DND-41 (cell line): Measurements from ENCODE around the gene KIF3B.
A peak's percentile ranks its signal among the peaks of the same experiment; 100 is the strongest.
"Not testable (repeated sequence)": the region's sequence is repeated elsewhere in the genome, so short reads cannot be mapped to it uniquely, and the experiment has no call there.

ENCODE experiments used
- ATAC-seq: fragments of 200-7000 bp; cut with Tn5 transposase; 3 replicates; pipeline ENCODE4 v1.9.1; 2021; ENCODE audit warnings: low read depth; ENCODE audit not compliant: insufficient read depth
- DNase-seq: peaks from one replicate; pipeline ENCODE4 v3.0.0-alpha.2; 2020
- H2AFZ ChIP-seq: 2 replicates; pipeline ENCODE4 v1.6.0; 2012; ENCODE audit warnings: low read depth, low read length
- H3K27ac ChIP-seq: 2 replicates; pipeline ENCODE4 v1.5.1; 2012; ENCODE audit warnings: low read length, inconsistent platforms
- H3K27me3 ChIP-seq: fragments of 200-600 bp; sonication (generic); 2 replicates; pipeline ENCODE4 v1.6.0; 2012; ENCODE audit warnings: low read length, mild to moderate bottlenecking, inconsistent platforms; ENCODE audit not compliant: insufficient read depth, poor library complexity
- H3K36me3 ChIP-seq: 2 replicates; pipeline ENCODE4 v1.5.1; 2012; ENCODE audit warnings: low read length, inconsistent platforms; ENCODE audit not compliant: insufficient read depth
- H3K4me1 ChIP-seq: 2 replicates; pipeline ENCODE4 v1.5.1; 2012; ENCODE audit warnings: mild to moderate bottlenecking, low read length; ENCODE audit not compliant: insufficient read depth
- H3K4me2 ChIP-seq: 2 replicates; pipeline ENCODE4 v1.6.0; 2012; ENCODE audit warnings: mild to moderate bottlenecking, moderate library complexity, low read length, inconsistent platforms; ENCODE audit not compliant: insufficient read depth
- H3K4me3 ChIP-seq, 2 experiments: fragments of 200-600 bp in 1 of 2; shearing (Covaris generic) in 1 of 2; 2 replicates each; pipeline ENCODE4 v1.5.1; 2012 to 2016; ENCODE audit warnings: inconsistent platforms in 2 of 2, low read length in 2 of 2, mild to moderate bottlenecking in 2 of 2, low read depth in 1 of 2, moderate library complexity in 1 of 2
- H3K79me2 ChIP-seq: 2 replicates; pipeline ENCODE4 v1.6.0; 2012; ENCODE audit warnings: low read length, inconsistent platforms; ENCODE audit not compliant: insufficient read depth
- H3K9ac ChIP-seq: 2 replicates; pipeline ENCODE4 v1.6.0; 2012; ENCODE audit warnings: low read depth, mild to moderate bottlenecking, inconsistent platforms, low read length, moderate library complexity
- H3K9me3 ChIP-seq: 2 replicates; pipeline ENCODE4 v1.5.1; 2012; ENCODE audit warnings: low read length, moderate library complexity, mild to moderate bottlenecking, inconsistent platforms; ENCODE audit not compliant: insufficient read depth, severe bottlenecking
- H4K20me1 ChIP-seq: 2 replicates; pipeline ENCODE4 v1.6.0; 2012; ENCODE audit warnings: low read length; ENCODE audit not compliant: insufficient read depth
- EZH2 ChIP-seq: IDR thresholded peaks from 3 replicates; pipeline ENCODE4 v1.6.1; 2012; ENCODE audit warnings: borderline replicate concordance, low read depth, mild to moderate bottlenecking, moderate library complexity, low read length, inconsistent platforms; ENCODE audit not compliant: severe bottlenecking
- TF ChIP-seq, protein P1 (sequence below): IDR thresholded peaks from 2 replicates; pipeline ENCODE4 v1.5.1; 2012; ENCODE audit warnings: borderline replicate concordance, low read length, moderate library complexity, mild to moderate bottlenecking; ENCODE audit not compliant: poor library complexity, severe bottlenecking; ENCODE audit errors: extremely low read depth

Gene KIF3B

GRCh38 chr20:32370897-32371296, 93.4 kb downstream of the KIF3B start:
- H2AFZ ChIP-seq: no peak overlapping the region
- H3K27ac ChIP-seq: no peak overlapping the region
- H3K36me3 ChIP-seq: peaks cover 96% of the 10 kb centered on the region
- peaks cover 99% of the 10 kb centered on the region for H3K79me2 ChIP-seq
- H4K20me1 ChIP-seq: peaks cover 66% of the 10 kb centered on the region
- TF ChIP-seq, protein P1, sequence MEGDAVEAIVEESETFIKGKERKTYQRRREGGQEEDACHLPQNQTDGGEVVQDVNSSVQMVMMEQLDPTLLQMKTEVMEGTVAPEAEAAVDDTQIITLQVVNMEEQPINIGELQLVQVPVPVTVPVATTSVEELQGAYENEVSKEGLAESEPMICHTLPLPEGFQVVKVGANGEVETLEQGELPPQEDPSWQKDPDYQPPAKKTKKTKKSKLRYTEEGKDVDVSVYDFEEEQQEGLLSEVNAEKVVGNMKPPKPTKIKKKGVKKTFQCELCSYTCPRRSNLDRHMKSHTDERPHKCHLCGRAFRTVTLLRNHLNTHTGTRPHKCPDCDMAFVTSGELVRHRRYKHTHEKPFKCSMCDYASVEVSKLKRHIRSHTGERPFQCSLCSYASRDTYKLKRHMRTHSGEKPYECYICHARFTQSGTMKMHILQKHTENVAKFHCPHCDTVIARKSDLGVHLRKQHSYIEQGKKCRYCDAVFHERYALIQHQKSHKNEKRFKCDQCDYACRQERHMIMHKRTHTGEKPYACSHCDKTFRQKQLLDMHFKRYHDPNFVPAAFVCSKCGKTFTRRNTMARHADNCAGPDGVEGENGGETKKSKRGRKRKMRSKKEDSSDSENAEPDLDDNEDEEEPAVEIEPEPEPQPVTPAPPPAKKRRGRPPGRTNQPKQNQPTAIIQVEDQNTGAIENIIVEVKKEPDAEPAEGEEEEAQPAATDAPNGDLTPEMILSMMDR: no peak
- TF ChIP-seq EZH2: no peak
- DNase-seq (no peak), ATAC-seq (0 out of 3 replicates have a peak, but pooled peaks have one; percentile 29)
- H3K4me1 ChIP-seq: no peaks in the 10 kb centered on the region
- no peaks in the 10 kb centered on the region for H3K27me3 ChIP-seq
- H3K4me3 ChIP-seq: no peak overlapping the region
- H3K4me2 ChIP-seq: no peak overlapping the region
- H3K9ac ChIP-seq: no peak overlapping the region
- no peaks in the 10 kb centered on the region for H3K9me3 ChIP-seq

DNA sequence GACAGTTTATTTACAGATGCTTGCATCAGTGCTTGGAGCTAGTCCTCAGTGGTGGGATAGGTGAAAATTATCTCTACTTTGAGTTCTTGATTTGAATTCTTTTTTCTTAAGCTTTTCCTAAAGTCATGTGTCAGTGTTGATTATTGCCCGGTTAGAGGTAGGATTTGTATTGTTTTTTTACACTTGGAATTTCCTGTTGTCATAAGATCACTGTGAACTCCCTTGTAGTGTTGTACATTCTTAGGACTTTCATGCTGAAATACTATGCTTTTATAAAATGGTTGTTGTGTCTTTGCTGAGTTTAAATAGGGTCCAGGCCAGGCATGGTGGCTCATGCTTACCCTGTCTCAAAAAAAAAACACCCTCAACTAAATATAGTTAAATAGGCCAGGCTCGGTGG, 101.0 kb downstream of the KIF3B start:
- Histone ChIP-seq H3K4me1 (0 out of 2 replicates have a peak, but pooled peaks cover under 1% of the 10 kb centered on the region), H2AFZ (no peak overlapping the region), H4K20me1 (peaks cover 48% of the 10 kb centered on the region), H3K9me3 (no peaks in the 10 kb centered on the region), H3K4me2 (no peak overlapping the region), H3K4me3 (no peak overlapping the region), H3K27me3 (no peaks in the 10 kb centered on the region), H3K9ac (no peak overlapping the region), H3K36me3 (peaks cover 71% of the 10 kb centered on the region), H3K79me2 (peaks cover 91% of the 10 kb centered on the region), H3K27ac (no peak overlapping the region)
- no peak for TF ChIP-seq EZH2
- TF ChIP-seq, protein P1: no peak
- ATAC-seq (no peak), DNase-seq (no peak)

DNA sequence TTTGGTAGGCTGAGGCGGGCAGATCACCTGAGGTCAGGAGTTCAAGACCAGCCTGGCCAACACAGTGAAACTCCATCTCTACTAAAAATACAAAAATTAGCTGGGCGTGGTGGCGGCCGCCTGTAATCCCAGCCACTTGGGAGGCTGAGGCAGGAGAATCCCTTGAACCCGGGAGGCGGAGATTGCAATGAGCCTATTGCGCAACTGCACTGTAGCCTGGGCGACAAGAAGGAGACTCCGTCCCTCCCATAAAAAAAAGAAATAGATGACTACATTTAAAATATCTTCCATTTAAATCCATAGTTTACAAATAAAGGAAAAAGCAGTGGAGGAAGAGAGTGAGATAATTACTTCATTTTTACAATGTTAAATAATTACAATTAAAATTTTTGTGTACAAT, 102.6 kb downstream of the KIF3B start:
- DNase-seq, H3K4me3 ChIP-seq, H3K9me3 ChIP-seq, H3K9ac ChIP-seq, H3K4me2 ChIP-seq, H3K27ac ChIP-seq, H2AFZ ChIP-seq, H3K27me3 ChIP-seq, ATAC-seq: not testable (repeated sequence)
- peaks cover 92% of the 10 kb centered on the region for H3K79me2 ChIP-seq
- H4K20me1 ChIP-seq: peaks cover 52% of the 10 kb centered on the region
- H3K4me1 ChIP-seq: peaks cover 13% of the 10 kb centered on the region
- peaks cover 65% of the 10 kb centered on the region for H3K36me3 ChIP-seq

- H3K4me2 ChIP-seq: no peak overlapping the region
- H3K9me3 ChIP-seq: no peaks in the 10 kb centered on the region
- ATAC-seq: no peak
- H3K4me1 ChIP-seq: peaks cover 20% of the 10 kb centered on the region
- no peak overlapping the region for H2AFZ ChIP-seq
- no peak for DNase-seq
- H4K20me1 ChIP-seq: peaks cover 58% of the 10 kb centered on the region
- peaks cover 58% of the 10 kb centered on the region for H3K36me3 ChIP-seq
- no peak overlapping the region for H3K4me3 ChIP-seq
- peaks cover 92% of the 10 kb centered on the region for H3K79me2 ChIP-seq
- no peaks in the 10 kb centered on the region for H3K27me3 ChIP-seq
- H3K9ac ChIP-seq: no peak overlapping the region
- TF ChIP-seq EZH2: no peak
- H3K27ac ChIP-seq: no peak overlapping the region
Measured at GRCh38 chr20:32380745-32381144, 103.3 kb downstream of the KIF3B start.
